Hematopoietic multipotent progenitor cell treated with erythropoietin and hydrocortisone succinate and interleukin-3 and kit ligand, for 6 days (in vitro differentiated cells): ENCODE measurements around the gene SMAD7.
A peak's percentile ranks its signal among the peaks of the same experiment; 100 is the strongest.

Source experiments
- DNase-seq: peaks from one replicate; pipeline ENCODE4 v3.0.0-alpha.2; 2015

The SMAD7 gene

DNA sequence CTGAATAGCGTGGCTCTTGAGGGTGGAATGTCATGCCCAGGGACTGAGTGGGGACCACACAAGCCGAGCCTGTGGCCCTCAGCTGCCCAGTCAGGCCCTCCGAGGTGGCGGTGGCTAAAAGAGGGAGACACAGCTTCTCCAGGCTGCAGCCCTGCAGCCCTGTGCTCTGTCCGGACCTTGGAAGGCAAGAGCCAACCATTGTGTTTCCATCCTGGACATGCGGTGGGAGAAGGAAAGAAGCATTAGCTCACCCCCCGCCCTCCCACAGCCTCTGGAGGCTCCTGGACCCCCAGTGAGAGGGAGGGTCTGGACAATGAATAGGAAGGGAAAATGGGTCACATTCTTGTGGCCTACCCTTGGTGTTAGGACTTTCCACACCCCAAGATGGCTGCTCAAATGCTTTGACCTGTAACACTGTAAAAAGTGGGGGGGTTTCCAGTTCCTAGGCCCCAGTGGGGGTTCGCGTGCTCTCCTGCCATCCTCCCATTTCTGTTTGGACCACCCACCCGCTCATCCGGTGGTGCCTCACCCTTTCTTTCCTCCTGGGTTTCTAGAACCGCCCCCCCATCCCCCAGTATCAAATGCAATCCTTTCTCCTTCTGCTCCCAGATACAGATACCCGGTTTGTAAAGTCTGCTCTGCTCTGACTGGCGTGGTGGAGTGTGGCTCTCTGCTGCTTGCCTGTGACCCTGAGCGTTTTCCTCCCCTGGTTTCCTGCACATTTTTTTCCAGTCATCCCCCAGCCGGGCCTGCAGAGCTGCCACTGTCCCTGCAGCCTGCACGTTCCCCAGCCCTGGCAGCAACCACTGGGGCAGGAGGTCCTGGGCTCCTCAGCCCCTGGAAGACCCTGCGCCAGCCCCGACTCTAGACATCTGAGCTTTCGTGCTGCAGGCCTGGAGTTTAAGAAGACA is 36.3 kb upstream of the SMAD7 start:
- no peak for DNase-seq

DNA sequence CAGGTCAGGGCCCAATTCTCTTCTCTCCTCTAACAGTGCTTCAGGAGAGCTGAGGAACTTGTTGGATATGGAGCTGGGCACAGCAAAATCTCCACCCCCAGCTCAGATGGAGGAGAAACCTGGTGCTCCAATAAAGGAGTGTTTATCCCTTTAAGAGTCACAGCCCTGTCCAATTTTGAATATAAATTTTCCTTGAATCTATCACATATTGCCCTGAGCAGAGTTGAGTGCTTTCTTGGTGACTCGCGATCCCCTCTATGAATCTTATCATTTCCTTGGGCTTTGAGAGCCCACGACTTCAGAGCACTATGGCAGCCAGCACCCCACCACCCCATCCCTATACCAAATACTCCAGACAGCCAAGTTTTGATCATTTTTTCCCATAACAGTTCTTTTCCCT is 34.4 kb upstream of the SMAD7 start:
- no peak for DNase-seq

DNA sequence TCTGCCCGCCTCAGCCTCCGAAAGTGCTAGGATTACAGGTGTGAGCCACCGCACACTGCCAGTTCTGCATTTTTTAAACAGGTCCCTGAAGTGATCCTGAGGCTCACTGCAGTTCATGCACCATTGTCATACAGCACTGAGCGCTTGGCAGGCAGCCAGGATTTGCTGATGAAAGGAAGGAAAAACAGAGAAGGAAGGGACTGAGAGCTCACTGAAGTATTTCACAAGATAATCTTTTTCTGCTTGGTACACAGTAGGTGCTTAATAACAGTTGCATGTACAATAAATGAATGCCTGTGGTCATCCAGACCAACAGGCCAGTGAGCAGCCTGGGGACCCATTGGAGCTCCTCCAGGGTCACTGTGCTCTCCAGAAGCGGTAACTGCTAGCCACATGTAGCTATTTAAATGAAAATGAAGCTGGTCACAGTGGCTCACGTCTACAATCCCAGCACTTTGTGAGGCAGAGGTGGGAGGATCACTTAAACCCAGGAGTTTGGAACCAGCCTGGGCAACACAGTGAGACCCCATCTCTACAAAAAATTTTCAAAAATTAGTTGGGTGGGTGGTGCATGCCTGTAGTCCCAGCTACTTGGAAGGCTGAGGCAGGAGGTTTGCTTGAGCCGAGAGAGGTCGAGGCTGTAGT is 33.1 kb upstream of the SMAD7 start:
- peak; percentile 61 for DNase-seq

DNA sequence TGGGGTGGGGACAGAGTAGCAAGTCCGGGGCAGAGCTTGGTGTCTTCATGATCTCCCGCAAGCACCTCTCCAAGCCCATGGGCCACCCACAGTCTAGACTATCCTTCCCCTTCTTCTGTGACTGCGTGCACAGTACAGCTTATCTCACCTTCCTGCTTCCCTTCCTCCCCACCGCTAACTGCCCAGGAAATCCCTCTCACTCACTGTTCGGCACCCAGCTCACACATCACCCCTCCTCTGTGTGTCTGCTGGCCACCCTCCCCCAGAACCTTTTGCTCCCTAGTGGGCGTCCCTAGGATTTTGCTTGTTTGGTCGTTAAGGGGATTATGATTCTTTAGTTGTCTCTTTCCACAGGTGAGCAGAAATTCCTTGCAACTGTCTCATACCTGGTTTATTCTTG is 31.5 kb upstream of the SMAD7 start:
- DNase-seq, result peak; percentile 40

DNA sequence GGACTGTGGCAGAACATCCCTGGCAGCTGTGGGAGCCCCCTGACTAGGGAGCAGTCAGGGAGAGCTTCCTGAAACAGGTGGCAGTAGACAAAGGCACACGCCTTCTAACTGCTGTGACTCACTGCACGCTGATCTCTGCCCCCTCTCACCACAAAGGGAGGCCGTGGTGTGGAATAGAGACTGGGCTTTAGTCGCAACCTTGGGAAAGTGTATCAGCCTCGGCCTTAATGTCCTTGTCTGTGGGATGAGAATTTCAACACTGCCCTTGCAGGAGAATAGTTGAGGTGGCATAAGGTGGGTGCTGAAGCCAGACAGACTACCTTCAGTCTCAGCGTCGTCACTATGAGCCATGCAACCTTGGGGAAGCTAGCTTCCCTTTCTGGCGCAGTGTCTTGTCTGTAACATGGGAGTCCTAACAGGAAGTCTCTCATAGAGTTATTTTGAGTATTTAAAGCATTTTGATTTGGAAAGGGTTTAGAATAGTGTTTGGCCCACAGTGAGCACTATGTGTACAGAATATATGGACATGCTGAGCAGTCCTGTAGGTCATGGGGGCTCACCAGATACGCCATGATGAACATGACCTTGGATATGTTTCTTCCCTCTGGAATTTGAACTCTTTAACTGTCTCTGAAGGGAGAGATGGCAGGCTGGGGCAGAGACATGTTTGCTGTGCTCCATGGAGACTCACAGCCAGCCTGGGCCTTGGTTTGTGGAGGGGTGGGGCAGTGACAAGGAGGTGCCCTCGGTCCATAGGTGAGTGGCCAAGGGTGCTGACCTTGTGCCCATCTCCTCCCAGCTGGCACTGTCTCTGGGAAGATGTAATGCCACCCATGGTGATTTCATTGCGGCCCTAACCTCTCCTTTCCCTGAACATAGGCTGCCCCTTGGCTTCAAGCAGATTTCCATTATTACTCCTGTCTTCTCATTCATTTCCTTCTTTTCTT is 29.5 kb upstream of the SMAD7 start:
- DNase-seq, result no peak

DNA sequence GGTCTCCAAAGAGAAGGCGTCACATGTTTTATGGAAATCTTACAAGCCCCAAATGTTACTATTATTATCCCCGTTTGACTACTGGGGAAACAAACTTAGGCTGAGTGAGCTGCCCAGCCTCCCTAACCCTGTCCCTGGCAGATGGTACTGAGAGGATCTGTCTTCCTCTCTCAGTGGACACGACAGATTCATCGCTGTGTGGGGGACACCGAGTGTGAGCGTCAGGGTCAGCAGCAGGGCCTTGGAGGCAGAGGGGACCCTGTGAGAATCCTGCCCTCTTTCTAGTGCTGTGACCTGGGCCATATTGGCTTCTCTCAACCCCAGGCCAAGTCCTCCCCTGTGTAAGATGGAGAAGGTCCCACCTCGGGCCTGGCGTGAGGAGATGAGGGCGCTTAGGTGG is 27.1 kb upstream of the SMAD7 start:
- DNase-seq, result no peak

DNA sequence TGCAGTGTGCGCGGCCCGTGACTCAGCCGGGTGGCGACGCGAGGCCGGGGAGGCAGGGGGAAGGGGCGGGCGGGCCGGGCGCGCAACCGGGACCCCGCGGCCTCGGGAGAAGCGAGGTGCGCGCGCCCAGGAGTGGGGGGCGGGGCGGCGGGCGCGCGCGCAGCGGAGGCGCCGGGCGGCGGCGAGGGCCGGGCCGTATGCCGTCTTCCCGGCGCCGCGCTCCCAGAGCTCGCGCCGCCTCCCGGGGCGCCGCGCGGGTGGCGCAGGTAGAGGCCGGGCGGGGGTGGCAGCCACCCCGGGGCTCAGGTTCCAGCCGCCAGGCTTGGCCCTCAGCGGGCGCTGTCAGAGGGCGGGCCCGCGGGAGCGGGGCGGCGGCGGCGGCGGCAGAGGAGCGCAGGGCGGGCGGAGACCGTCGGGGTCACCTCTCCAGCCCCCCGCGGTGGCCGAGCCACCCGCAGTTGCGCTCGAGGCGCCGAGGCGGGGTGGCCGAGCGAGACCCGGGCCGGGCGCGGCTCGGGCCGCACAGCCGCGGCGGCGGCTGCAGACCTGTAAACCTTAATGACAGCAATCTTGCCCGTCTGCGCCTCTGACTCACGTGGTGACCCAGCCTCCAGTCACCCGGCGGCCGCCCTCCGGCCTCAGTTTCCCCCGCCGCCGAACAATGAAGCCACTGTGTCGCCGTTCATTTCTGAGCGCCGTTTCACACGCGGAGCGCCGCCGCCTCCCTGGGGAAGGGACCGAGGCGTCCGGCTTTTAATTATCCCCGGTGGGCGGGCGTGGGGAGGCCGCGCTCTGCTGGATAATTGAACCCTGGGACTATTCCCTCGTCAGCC is 25.3 kb upstream of the SMAD7 start:
- peak; percentile 30 for DNase-seq

DNA sequence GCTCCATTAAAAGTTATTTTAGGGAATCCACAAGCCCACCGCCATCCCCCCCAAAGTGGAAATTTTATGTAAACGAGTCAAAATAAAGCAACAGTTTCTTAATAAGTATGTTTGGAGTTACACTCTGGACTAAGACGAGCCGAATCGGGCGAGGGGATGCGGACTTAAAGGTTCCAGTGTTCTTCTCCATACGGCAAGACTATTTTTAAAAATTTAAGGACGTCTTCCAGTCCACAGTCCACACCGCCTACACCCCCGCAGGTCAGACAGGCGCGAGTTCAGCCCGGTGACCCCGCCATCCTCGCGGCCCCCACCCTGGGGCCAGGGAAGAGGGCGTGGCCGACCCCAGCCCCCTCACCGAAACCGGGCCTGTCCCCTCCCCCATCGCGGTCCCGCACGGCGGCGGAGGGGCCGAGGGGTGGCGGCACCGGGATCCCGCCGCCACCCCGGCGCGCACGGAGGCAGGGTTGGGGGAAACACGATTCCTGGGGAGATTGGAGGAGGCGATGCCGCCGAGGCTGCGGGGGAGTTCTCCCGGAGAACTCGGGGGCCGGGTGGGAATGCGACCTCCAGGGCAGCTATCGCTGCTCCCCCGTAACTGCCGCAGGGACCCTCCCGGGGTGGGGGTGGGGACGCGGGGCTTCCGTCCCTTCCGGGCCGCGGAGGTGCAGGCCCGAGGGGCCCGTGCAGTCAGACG is 24.5 kb upstream of the SMAD7 start:
- no peak for DNase-seq

DNA sequence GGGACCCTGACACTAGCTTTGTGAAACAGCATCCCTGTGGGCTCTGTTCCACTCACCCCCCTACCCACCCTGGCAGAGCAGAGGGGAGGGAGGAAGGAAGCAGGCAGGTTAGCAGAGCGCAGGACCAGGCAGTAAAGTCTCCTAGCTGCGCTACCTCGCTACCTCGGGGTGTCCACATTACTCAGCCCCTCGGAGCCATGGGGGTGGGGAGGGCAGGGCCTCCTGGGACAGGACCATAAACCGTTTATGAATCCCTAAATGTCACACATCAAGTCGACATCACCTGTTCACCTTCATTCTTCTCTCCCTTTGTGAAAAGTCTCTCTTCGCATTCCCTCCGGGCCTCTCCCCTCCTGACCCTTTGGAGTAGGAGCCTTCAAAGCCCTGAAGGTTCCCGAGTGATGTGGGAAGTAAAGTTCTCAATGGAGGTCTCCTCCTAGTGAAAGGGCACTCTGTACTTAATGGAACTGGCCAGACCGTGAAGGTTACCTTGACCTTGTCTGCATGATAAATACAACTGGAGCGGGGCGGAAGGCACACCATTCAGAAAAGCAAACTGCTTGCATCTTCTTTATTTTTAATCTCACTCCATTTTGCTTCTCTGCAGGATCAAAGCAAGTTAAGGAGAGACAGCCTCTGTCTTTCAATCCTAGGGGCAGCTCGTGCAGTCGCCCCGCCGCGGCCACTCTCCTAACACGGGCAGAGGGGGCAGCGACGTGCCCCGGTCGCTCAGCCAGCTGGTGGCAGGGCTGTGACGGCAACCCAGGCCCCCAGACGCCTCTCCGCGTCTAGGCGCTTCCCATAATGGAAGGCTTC is 23.7 kb upstream of the SMAD7 start:
- DNase-seq, result no peak

DNA sequence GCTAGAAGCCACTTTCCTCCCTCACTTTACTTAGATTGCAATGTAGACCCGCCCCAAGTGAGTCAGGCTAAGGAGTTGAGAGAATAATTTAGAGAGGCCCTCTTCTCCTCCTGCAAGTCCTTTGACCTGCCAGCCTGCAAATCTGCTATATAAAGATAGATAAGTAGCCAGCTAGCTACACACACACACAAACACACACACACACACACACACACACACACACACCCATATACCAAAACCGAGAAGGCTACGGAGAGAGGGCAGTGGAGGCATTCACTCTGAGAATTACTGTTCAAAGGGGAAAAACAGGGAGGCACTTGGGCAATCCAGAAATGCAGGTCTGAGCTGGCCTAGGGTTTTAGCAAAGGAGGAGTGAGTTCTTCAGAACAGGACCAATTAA is 23.0 kb upstream of the SMAD7 start:
- DNase-seq, result no peak

DNA sequence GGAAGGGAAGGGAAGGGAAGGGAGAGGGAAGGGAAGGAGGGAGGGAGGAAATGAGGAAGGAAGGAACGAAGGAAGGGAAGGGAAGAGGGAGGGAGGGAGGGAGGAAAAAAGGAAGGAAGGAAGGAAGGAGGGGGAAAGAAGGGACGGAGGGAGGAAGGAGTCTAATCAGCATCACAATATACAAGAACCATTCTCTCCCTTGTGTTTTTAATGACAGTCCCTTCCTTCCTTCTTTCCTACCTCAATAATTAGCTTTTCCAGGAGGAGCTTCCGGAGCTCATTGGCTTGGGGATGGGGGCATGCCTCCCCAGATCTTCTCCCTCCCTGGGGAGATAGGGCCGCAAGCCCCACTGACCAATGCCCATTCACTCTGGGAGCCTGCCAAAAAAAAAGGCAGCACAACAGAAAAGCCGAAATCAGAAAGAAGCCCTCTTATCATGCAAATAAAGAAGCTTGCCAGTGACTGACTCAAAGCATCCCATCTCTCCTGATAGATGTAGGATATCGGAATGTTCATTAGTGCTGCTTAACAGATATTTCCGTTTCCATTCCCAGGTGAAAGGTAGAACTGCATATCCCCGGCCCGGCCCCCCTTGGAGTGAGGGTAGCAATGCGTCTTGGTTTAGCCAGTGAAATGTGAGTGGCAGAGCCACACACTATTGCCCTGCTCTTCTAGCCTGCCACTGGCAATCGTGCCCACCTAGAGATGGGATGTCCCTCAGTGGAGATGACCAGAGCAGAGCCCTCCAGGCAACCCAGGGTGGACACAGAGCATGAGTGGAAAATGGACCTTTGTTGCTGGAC is 17.8 kb upstream of the SMAD7 start:
- DNase-seq, result no peak

DNA sequence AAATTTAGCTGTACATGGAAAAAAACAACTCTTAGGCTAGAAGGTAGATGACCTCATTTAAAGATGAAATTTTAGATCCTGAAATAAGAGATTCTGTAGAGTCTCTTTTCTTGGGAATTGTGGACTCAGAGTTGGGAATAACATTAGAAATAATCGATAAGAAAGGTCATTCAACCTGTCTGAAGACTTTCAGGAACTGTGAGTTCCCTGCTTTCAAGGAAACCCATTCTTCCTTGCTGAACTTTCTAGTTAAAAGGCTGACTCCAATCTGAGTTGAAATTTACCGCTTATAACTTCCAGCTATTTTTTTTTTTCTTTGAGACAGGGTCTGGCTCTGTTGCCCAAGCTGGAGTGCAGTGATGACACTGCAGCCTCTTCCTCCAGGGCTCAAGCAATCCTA is 16.8 kb upstream of the SMAD7 start:
- no peak for DNase-seq

DNA sequence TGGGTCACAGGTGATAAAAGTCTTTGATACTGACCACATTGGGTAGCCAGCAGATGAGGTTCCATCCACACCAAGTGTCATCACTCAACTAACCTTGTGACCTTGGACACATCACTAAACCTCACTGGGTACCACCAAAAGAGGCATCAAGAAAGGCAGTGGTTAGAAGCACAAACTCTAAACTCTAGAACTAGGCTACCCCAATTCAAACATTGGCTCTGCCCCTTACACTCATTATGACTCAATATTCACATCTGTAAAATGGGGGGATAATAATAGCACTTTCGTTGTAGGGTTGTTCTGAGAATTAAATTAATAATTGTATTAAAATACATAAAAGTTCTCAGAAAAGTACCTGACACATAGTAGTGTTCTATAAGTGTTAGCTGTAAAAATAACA is 15.8 kb upstream of the SMAD7 start:
- DNase-seq, result no peak

DNA sequence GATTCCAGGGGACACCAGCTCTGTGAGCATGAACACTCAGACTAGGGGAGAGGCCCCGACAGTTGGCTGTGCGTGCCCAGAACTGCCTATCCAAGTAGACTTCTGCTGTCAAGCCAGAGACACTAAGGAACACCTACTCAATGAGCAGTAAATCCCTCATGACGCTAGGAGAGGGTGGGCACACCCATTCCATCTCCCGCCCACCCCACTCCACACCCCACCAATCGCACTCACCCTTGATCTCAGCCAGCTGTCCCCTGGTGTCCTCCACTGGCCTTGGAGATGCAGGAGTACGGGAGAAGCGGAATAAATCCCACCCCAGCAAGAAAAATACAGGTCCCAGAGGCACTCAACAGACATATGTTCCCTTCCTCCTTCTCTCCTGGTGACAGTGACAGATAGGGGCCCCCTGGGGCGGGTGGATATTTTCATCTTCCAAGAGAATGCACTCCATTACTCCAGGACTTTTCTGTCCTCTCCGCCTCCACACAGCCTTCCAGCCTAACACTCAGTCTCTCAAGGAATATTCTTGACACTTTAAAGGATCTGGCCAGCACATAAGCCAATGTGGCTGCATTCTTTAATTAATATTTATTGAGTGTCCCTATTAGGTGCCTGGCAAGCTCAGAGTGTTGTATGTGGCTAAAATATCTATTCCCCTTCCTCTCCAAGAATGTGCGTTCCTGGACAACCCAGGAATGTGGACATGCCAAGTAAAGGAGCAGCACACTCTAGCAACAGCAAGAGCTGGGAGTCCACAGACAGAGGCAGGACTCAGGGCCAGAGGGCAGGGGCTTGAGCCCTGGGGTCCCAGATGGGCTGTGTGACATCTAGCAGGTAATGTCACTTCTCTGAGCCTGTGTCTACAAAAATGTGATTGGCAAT is 13.1 kb upstream of the SMAD7 start:
- DNase-seq, result no peak

DNA sequence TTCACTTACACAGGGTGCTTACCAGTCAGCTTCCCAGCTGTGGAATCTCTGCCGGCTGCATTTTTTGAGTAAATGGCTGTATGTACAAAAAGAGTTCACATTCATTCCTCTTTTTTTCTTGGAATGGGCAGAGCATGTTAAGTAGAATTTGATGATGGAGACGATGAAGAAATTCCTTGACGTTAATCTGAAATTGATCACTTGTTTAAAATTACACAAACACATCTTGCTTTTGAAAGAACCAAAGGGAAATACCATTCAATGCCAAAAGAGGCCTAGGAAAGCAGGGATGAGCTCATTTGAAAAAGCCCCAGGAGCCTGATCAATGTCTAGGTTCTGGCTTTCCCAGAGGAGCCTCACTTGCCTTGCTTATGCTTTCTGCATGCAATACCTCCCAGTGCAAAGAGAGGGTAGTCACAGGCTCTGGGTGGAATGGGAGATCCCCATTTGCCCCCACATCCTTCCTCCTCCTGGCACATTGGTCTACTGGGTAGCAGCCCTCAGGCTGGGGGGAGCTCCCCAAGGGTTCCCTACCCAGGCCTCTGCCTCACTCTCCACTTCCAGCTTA is 12.3 kb upstream of the SMAD7 start:
- no peak for DNase-seq

DNA sequence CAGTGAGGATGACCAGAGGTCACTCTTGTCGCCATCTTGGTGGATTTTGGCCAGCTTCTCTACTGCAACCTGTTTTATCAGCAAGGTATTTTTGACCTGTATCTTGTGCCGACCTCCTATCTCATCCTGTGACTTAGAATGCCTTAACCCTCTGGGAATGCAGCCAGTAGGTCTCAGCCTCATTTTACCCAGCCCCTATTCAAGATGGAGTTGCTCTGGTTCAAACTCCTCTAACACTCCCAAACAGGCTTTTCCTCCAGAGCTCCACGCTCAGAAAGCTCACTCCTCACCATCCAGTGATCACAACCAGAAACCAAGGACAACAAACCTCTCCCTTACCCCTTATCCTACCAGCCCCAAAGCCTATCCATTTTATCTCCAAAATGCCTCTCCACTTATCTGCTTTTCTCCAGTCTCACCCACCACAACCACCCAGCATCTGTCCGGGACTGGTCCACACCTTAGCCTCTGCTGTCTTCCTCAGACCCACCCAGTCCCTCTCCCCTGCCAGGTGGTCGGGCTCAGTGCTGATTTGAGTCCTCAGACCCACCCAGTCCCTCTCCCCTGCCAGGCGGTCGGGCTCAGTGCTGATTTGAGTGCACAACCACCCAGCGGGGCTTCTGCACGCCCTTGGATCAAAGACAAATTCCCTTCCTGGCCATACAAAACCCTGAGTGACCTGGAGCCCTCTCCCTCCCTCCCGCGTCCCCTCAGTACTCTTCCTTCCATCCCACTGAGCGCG is 11.7 kb upstream of the SMAD7 start:
- DNase-seq, result peak; percentile 42

DNA sequence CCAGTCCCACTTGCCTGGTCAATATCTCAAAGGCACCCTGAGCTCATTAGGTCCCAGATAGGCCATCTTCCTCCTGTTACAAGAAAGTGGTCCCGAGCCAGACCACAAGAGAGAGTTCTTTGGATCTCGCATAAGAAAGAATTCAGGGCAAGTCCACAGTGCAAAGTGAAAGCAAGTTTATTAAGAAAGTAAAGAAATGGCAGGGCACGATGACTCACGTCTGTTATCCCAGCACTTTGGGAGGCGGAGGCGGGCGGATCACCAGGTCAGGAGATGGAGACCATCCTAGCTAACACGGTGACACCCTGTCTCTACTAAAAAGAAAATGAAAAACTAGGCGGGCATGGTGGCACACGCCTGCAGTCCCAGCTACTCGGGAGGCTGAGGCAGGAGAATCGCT is 10.8 kb upstream of the SMAD7 start:
- no peak for DNase-seq
